NCI-H446 (cell line): ENCODE measurements around the gene FREM1.

Experiments
- DNase-seq, 2 experiments: peaks; one replicate each; lab custom pipeline; 2025; lab: John Stamatoyannopoulos, UW

FREM1 gene

DNA sequence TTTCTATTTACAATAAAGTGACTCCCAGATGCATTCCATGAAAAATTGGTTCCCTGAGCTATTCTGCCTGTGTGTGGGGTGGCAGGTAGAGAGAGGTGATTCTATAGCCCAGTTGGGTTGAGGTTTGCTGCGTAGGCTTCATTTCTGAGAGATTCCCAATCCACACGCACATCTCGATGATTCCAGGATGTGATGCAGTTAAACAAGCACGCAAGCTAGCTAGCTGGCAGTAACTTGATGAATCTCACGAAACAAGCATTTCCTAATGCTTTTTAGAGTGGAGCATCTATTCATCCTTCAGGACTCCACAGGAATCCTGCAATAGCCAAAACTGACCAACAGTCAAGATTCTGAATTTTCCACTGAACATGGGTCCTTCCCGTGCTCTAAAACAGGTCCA, 143.9 kb downstream of the FREM1 start:
- DNase-seq, result no peak

GRCh38 chr9:14761584-14761983, 148.6 kb downstream of the FREM1 start:
- no peak for DNase-seq

DNA sequence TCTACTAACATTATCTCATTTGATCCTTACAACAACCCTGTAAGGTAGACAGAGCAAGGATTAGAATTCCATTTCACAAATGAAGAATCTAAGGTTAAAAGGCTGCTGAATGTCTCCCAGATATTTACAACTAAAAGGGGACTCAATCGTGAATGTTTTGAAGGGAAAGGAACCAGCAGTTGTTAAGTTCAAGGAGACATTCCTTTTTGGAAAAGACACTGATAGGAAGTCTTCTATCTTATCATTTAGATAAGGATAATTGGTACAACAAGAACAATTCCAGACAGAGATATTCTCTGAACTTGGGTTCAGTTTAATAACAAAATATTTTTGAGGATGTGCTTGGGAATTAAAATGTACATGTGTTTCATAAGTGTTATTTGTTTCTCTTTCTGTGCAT, 150.2 kb downstream of the FREM1 start:
- DNase-seq, result no peak

- no peak for DNase-seq
Measured at GRCh38 chr9:14756291-14756690, 153.9 kb downstream of the FREM1 start.

DNA sequence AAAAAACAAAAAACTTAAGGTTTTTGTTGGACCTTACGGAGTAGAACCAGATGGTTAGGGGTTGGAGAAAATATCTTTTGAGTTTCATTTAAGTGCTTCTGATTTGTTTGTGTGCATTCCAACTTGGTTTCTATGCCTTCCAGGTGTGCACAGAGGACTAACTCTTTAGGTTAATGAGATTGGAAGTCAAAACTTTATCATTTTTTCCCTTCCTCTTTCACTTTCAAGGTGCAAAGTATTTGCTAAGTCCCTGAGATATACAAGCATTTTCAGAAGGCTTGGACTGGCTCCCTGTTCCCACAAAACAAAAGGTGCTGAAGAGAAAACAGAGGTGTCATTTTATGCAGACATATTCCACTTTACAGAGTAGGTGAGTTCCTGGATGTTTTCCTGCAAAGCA, 157.4 kb downstream of the FREM1 start:
- DNase-seq, result no peak

GRCh38 chr9:14752271-14752670, 158.0 kb downstream of the FREM1 start:
- DNase-seq, result peak; percentile 22 to 59

GRCh38 chr9:14750821-14751220, 159.4 kb downstream of the FREM1 start:
- DNase-seq, result no peak

DNA sequence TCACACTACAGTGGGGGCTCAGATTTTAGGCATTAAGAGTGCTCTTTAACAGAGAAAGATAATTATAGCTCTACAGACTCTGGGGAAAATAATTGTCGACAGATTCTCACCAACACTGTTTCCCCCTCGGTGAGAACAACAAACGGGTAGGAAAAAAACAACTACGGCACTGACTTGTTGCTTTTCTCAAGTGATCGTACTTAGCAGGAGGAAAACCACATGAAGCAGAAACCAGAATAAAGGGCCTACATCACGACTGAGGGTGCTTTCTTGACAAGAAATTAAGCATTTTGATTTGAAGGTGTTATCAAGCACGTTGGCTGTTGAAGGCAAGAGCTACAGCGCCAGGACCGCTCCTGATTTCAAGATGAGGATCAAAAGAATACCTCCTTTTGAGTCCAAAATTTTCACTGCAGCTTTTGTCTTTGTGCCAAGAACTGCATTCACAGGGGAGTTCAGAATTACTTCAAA, 160.5 kb downstream of the FREM1 start:
- peak; percentile 46 to 48 for DNase-seq

DNA sequence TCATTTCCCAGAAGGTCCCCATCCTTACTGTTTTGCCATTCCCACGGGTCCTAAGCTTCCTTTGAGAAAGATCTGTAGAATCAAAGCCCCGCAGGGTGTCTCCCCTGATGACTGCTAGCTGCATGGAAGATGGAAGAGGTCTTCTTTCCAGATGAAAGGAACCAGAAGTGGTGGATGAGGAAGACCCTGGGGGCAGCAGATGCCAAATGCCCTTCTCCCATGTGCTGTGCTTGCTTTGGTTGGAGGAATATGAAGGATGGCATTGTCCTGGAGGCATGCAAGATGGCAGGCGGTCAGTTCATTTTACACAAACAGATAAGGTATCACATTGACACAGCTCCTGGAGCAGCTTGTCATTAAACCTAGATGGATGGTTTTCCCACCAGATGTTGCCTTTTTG, 161.9 kb downstream of the FREM1 start:
- DNase-seq, result no peak

- no peak for DNase-seq
Measured at GRCh38 chr9:14747111-14747510, 163.1 kb downstream of the FREM1 start.

GRCh38 chr9:14746626-14747025, 163.6 kb downstream of the FREM1 start:
- DNase-seq, result no peak

DNA sequence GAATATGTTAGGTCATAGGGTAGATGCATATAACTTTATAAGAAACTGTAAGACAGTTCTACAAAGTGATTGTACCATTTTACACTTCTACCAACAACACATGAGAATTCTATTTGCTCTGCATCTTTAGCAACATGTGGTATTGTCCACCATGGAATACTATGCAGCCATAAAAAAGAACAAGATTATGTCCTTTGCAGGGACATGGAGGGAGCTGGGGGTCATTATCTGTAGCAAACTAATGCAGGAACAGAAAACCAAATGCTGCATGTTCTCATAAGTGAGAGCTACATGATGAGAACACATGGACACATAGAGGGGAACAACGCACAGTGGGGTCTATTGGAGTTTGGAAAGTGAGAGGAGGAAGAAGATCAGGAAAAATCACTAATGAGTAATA, 165.5 kb downstream of the FREM1 start:
- no peak for DNase-seq

- no peak for DNase-seq
Measured at GRCh38 chr9:14741369-14741768, 168.9 kb downstream of the FREM1 start.

GRCh38 chr9:14733133-14733532, 177.1 kb downstream of the FREM1 start:
- no peak for DNase-seq

GRCh38 chr9:14731294-14731981, 178.8 kb downstream of the FREM1 start:
- no peak for DNase-seq

- peak in 1 of 2 experiments; percentile 21 for DNase-seq
Measured at GRCh38 chr9:14730461-14730898, 179.7 kb downstream of the FREM1 start.

DNA sequence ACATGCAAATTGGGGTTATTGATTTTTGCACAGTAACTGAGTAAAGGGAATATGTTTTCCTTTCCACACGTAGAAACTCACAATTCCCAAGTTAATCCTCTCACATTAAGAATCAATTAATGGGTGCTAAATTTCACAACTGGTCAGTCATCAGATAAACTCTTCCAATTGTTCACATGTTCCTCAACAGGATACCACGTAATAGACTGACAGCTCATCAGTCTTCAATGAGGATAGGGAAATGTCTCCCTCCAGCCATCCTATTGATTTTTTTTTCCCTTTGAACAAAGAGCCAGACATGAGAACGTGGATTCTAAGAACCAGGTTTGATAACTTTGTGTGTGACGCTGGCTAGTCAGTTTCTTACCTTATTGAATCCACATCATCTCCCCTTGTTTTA, 186.9 kb downstream of the FREM1 start:
- no peak for DNase-seq

DNA sequence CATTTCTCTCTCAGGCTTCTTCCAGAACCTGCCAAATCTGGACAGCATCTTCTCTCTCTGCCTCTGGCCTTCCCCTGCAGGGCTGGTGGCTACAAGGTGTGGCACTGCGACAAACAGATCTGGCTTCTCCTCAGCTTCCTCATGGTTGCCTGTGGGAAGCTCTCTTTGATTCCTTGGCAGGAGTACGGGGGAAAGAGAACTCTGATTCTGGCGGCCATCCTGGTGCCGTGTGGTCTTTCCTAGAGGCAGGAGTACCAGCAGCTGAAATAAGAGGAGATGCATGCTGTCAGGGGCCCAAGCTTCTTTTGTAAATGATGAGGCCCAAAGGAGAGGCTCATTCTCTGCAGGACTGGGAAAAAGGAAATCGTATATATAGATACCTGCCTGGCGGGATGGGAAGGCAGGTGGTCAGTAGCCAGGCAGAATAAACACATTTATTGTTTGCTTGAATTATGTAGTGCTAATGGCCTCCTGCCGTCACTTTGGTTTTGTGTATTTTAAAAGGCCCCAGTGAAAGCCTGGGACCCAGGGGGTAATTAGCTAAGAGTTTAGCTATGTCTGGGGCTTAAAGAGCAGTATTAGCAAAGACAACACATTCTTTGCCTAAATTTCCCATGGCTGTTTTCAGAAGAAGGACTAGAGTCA, 187.7 kb downstream of the FREM1 start, which contains the start of gene CER1:
Gene CER1 (minus strand): TSS at position 343 of the 645 bp plus-strand sequence. CDS start 61 bp downstream, at position 282.
- DNase-seq, result peak in 1 of 2 experiments; percentile 40

DNA sequence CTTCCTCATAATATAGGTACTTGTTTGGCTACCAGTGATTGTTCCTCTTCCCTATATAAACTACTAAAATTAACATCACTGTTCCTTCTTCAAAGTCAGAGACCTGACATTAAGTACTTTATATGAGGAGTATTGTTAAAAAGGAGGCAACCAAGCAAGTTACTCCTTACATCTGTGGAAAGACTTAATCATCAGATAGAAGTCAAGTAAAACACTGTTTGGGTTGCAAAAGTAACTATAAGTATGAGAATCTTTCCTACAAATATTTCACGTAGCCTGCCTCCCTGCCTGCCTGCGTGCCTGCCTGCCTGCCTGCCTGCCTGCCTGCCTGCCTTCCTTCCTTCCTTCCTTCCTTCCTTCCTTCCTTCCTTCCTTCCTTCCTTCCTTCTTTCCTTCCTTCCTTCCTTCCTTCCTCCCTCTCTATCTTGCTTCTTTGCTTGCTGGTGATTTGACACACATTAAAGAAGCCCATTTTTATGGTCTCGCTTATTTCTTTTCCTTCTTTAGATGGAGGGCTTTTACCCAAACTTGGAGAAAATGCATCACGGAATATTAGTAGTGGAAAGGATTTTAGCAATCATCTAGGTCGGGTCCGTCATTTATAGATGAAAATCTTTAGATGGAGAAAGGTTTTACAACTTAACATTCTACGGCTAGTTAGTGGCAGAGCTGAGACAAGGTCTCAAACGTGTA, 190.9 kb downstream of the FREM1 start:
- no peak for DNase-seq

DNA sequence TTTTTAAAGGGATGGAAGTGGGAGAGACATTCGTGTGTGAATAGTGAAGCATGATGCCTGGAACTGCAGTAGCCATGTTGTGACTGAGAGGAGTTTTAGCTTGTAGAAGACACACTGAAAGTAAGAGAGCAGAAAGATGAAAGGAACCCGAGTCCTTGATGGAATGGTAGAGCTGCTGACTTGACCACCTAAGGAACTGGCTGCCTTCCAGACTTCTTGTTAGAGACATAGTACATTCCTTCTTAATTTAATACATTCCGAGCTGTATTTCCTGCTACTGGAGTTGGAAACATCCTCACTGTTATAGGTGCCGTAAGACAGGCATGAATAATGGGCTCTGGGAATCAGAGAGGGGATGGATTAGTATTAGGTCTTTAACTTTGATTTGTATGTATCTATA, 195.1 kb downstream of the FREM1 start:
- no peak for DNase-seq

GRCh38 chr9:14713187-14713767, 197.0 kb downstream of the FREM1 start:
- DNase-seq, result no peak

DNA sequence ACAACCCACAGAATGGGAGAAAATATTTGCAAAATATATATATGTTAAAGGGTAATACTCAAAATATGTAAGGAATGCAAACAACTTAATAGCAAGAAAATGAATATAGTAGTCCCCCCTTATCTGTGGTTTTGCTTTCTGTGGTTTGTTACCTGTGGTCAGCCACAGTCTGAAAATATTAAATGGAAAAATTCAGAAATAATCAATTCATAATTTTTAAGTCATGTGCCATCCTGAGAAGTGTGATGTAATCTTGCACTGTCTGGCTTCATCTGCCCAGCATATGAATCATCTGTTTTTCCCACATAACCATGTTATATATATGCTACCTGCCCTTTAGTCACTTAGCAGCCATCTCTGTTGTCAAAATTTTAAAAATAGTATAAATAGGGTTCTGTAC, 199.4 kb downstream of the FREM1 start:
- no peak for DNase-seq
